Measurements from ENCODE around the gene GALNT11.

Gene GALNT11

GRCh38 chr7:152162287-152162686 lies 136.8 kb downstream of the GALNT11 start:
- peak overlapping the region; percentile 29 for H3K4me2 ChIP-seq (ENCODE audit: low read length)
- H3F3A ChIP-seq (ENCODE audit: control insufficient read depth, insufficient read depth), result peaks cover 14% of the 10 kb centered on the region
- TF ChIP-seq CTCF (IDR thresholded peaks at IDR 0.05; ENCODE audit: low read depth, low read length, poor library complexity, severe bottlenecking) (no peak), EZH2phosphoT487 (IDR thresholded peaks at IDR 0.05; ENCODE audit: borderline replicate concordance, low read length) (no peak)
- no peaks in the 10 kb centered on the region for H3K9me3 ChIP-seq (ENCODE audit: control insufficient read depth, insufficient read depth, low read length)
- no peaks in the 10 kb centered on the region for H3K27me3 ChIP-seq (ENCODE audit: control insufficient read depth, low read length)
- peaks cover 18% of the 10 kb centered on the region for H3K79me2 ChIP-seq (ENCODE audit: control insufficient read depth, low read length)
- peaks cover 60% of the 10 kb centered on the region for H3K4me1 ChIP-seq (ENCODE audit: control insufficient read depth, low read length)
- H3K4me3 ChIP-seq (ENCODE audit: low read length), result no peak overlapping the region
- 0 out of 2 replicates have a peak overlapping the region, but pooled peaks have one; percentile 1 for H3K27ac ChIP-seq (ENCODE audit: low read depth, low read length)
- H3K36me3 ChIP-seq (ENCODE audit: control insufficient read depth, low read length), result peaks cover 84% of the 10 kb centered on the region
- no peaks in the 10 kb centered on the region for H3K9me2 ChIP-seq (replicated peaks; ENCODE audit: control insufficient read depth, low read length)
- H4K20me1 ChIP-seq (ENCODE audit: control insufficient read depth, insufficient read depth, low read depth, low read length), result no peaks in the 10 kb centered on the region

All from DOHH2 (cell line).